Renal cortical epithelial cell (primary cell): Measurements from ENCODE around the gene TRNT1. TPM values are rescaled to one million over a fixed set of nuclear protein-coding genes. Genes with fewer than 3 reads are reported as not detected.

Experiments
- DNase-seq: peaks from one replicate; pipeline ENCODE4 v3.0.0-alpha.2; 2011; ENCODE audit warnings: low read depth
- total RNA-seq: library from RNA; depleted of rRNA; stranded (reverse); fragments of >200 nt; gene quantifications from 2 replicates; pipeline ENCODE4 v1.2.3, GENCODE V29; 2014

TRNT1 gene
- total RNA-seq, result 19.4 and 37.3 TPM in 2 replicates

GRCh38 chr3:3126477-3127431, at the start of gene TRNT1:
TRNT1 (plus strand) TSS chr3:3126940; CDS start chr3:3129041, 2,101 bp downstream.
- DNase-seq, result peak; percentile 78

GRCh38 chr3:3080309-3080708, 46.4 kb upstream of the TRNT1 start:
- no peak for DNase-seq

- no peak for DNase-seq
Measured at GRCh38 chr3:3081381-3082233, 45.1 kb upstream of the TRNT1 start.

GRCh38 chr3:3082234-3082924, 44.4 kb upstream of the TRNT1 start:
- no peak for DNase-seq

- no peak for DNase-seq
Measured at GRCh38 chr3:3084890-3085289, 41.9 kb upstream of the TRNT1 start.

GRCh38 chr3:3085782-3086181, 41.0 kb upstream of the TRNT1 start:
- DNase-seq, result no peak

GRCh38 chr3:3086239-3086638, 40.5 kb upstream of the TRNT1 start:
- no peak for DNase-seq

- DNase-seq, result no peak
Measured at GRCh38 chr3:3087279-3087678, 39.5 kb upstream of the TRNT1 start.

- no peak for DNase-seq
Measured at GRCh38 chr3:3087716-3088465, 38.8 kb upstream of the TRNT1 start.

- no peak for DNase-seq
Measured at GRCh38 chr3:3089017-3089416, 37.7 kb upstream of the TRNT1 start.

GRCh38 chr3:3097958-3098357, 28.8 kb upstream of the TRNT1 start:
- no peak for DNase-seq

- DNase-seq, result no peak
Measured at GRCh38 chr3:3101660-3102458, 24.9 kb upstream of the TRNT1 start.

- no peak for DNase-seq
Measured at GRCh38 chr3:3102751-3103150, 24.0 kb upstream of the TRNT1 start.

- DNase-seq, result no peak
Measured at GRCh38 chr3:3105246-3105645, 21.5 kb upstream of the TRNT1 start.

- no peak for DNase-seq
Measured at GRCh38 chr3:3105815-3106214, 20.9 kb upstream of the TRNT1 start.

GRCh38 chr3:3107181-3107580, 19.6 kb upstream of the TRNT1 start:
- DNase-seq, result no peak

GRCh38 chr3:3107858-3108257, 18.9 kb upstream of the TRNT1 start:
- DNase-seq, result no peak

GRCh38 chr3:3109407-3110298, 17.1 kb upstream of the TRNT1 start:
- peak; percentile 31 for DNase-seq

GRCh38 chr3:3110299-3110630, 16.5 kb upstream of the TRNT1 start, which contains the start of gene IL5RA:
IL5RA (minus strand) TSS chr3:3110374; CDS start chr3:3104984, 5,390 bp downstream.
- DNase-seq, result peak; percentile 72
